Urinary bladder (tissue), 4 donors: Measurements from ENCODE around the gene FAM193B. TPM values are rescaled to one million over a fixed set of nuclear protein-coding genes. Genes with fewer than 3 reads are reported as not detected.

Experiments
- DNase-seq: peaks from one replicate; pipeline ENCODE4 v3.0.0-alpha.2; 2015; ENCODE audit errors: extremely low spot score
- H3K27ac ChIP-seq: one replicate; pipeline ENCODE4 v1.5.1; 2013; ENCODE audit warnings: low read depth, mild to moderate bottlenecking, moderate library complexity
- H3K36me3 ChIP-seq: one replicate; pipeline ENCODE4 v1.6.1; 2013; ENCODE audit warnings: mild to moderate bottlenecking, moderate library complexity; ENCODE audit not compliant: insufficient read depth
- H3K4me1 ChIP-seq: one replicate; pipeline ENCODE4 v1.6.1; 2013; ENCODE audit warnings: mild to moderate bottlenecking, moderate library complexity; ENCODE audit not compliant: insufficient read depth
- H3K4me3 ChIP-seq: one replicate; pipeline ENCODE4 v1.5.1; 2013; ENCODE audit warnings: low read depth, low read length
- WGBS: extraction: QIAGEN DNeasy Blood & Tissue Kit; methylation state at CpG from one replicate; pipeline ENCODE4 v1.1.7; 2013; 5-methylcytosine and 5-hydroxymethylcytosine counted together
- polyA plus RNA-seq: library from polyadenylated mRNA; stranded (reverse); fragments of 200-250 nt; gene quantifications from one replicate; pipeline ENCODE4 v1.2.3, GENCODE V29; 2013
- total RNA-seq: library from RNA; depleted of rRNA; stranded (reverse); fragments of >200 nt; gene quantifications from one replicate; pipeline ENCODE4 v1.2.3, GENCODE V29; 2014
- donor health status: healthy with polysubstance abuse.
- donor health status: healthy.

Gene FAM193B
- total and polyA plus RNA-seq, 2 donors, result 22.8 to 66.7 TPM

- DNase-seq, result no peak
Observed at GRCh38 chr5:177471610-177472356, 82.6 kb downstream of the FAM193B start.

GRCh38 chr5:177470759-177471536 lies 83.4 kb downstream of the FAM193B start:
- Histone ChIP-seq H3K4me3 (no peak overlapping the region), H3K4me1 (no peaks in the 10 kb centered on the region), H3K27ac (no peak overlapping the region), H3K36me3 (no peaks in the 10 kb centered on the region)
- no peak for DNase-seq
- 81% methylated on average over 10 of the region's 10 CpGs for WGBS

More at GRCh38 chr5:177471610-177472356, 82.6 kb downstream of the FAM193B start:
- no peaks in the 10 kb centered on the region for H3K36me3 ChIP-seq
- no peak overlapping the region for H3K27ac ChIP-seq
- H3K4me3 ChIP-seq, result peak overlapping the region; percentile 87
- no peaks in the 10 kb centered on the region for H3K4me1 ChIP-seq
- 40% methylated on average over 14 of the region's 14 CpGs for WGBS

Other genes starting within 250 kb of the FAM193B start
- 11.3 TPM for gene MXD3, start 242.7 kb downstream of the FAM193B start, total RNA-seq
- gene MXD3, start 242.7 kb downstream of the FAM193B start, polyA plus RNA-seq, result 4.0 TPM
- 101 TPM for gene LMAN2, start 202.9 kb downstream of the FAM193B start, total RNA-seq
- 209 TPM for gene LMAN2, start 202.9 kb downstream of the FAM193B start, polyA plus RNA-seq
- gene RGS14, start 196.6 kb downstream of the FAM193B start, total RNA-seq, result 4.7 TPM
- gene RGS14, start 196.6 kb downstream of the FAM193B start, polyA plus RNA-seq, result 16.4 TPM
- not detected for gene SLC34A1, start 170.1 kb downstream of the FAM193B start, total RNA-seq
- 0.04 TPM for gene SLC34A1, start 170.1 kb downstream of the FAM193B start, polyA plus RNA-seq
- gene PFN3, start 153.9 kb downstream of the FAM193B start, total RNA-seq, result not detected
- not detected for gene PFN3, start 153.9 kb downstream of the FAM193B start, polyA plus RNA-seq
- not detected for gene F12, start 145.0 kb downstream of the FAM193B start, total RNA-seq
- 1.1 TPM for gene F12, start 145.0 kb downstream of the FAM193B start, polyA plus RNA-seq
- 13.4 TPM for gene GRK6, start 127.9 kb downstream of the FAM193B start, total RNA-seq
- 27.7 TPM for gene GRK6, start 127.9 kb downstream of the FAM193B start, polyA plus RNA-seq
- 0.58 TPM for gene PRR7, start 107.7 kb downstream of the FAM193B start, total RNA-seq
- gene PRR7, start 107.7 kb downstream of the FAM193B start, polyA plus RNA-seq, result 2.4 TPM
- gene DBN1, start 80.9 kb downstream of the FAM193B start, total RNA-seq, result 53.9 TPM
- 96.5 TPM for gene DBN1, start 80.9 kb downstream of the FAM193B start, polyA plus RNA-seq
- 102 TPM for gene PDLIM7, start 57.0 kb downstream of the FAM193B start, total RNA-seq
- 728 TPM for gene PDLIM7, start 57.0 kb downstream of the FAM193B start, polyA plus RNA-seq
- 2.9 TPM for gene DOK3, start 44.7 kb downstream of the FAM193B start, total RNA-seq
- 8.5 TPM for gene DOK3, start 44.7 kb downstream of the FAM193B start, polyA plus RNA-seq
- gene DDX41, start 37.6 kb downstream of the FAM193B start, total RNA-seq, result 27.4 TPM
- gene DDX41, start 37.6 kb downstream of the FAM193B start, polyA plus RNA-seq, result 65.6 TPM
- 50.9 TPM for gene TMED9, start 37.6 kb upstream of the FAM193B start, total RNA-seq
- 136 TPM for gene TMED9, start 37.6 kb upstream of the FAM193B start, polyA plus RNA-seq
- gene B4GALT7, start 45.6 kb upstream of the FAM193B start, total RNA-seq, result 14.3 TPM
- gene B4GALT7, start 45.6 kb upstream of the FAM193B start, polyA plus RNA-seq, result 29.4 TPM
- not detected for gene FAM153A, start 228.3 kb upstream of the FAM193B start, total RNA-seq
- gene FAM153A, start 228.3 kb upstream of the FAM193B start, polyA plus RNA-seq, result 0.66 TPM